Neural progenitor cell (in vitro differentiated cells): ENCODE measurements around the gene SLC5A11. TPM values are rescaled to one million over a fixed set of nuclear protein-coding genes. Genes with fewer than 3 reads are reported as not detected.

Experiments used
- DNase-seq: peaks from one replicate; pipeline ENCODE4 v3.0.0-alpha.2; 2016; ENCODE audit warnings: low spot score
- H2AFZ ChIP-seq: fragments of 200-600 bp; sonication (generic); replicated peaks from 2 replicates; pipeline ENCODE4 v1.6.1; 2016; ENCODE audit warnings: antibody characterized with exemption
- H3F3A ChIP-seq: fragments of 200-600 bp; sonication (generic); 2 replicates; pipeline ENCODE4 v1.6.1; 2016; ENCODE audit warnings: antibody characterized with exemption, low read depth
- H3K27ac ChIP-seq: fragments of 200-600 bp; sonication (generic); 2 replicates; pipeline ENCODE4 v1.5.1; 2016; ENCODE audit warnings: mild to moderate bottlenecking
- H3K27me3 ChIP-seq: fragments of 200-600 bp; sonication (generic); 2 replicates; pipeline ENCODE4 v1.6.1; 2016; ENCODE audit warnings: mild to moderate bottlenecking, moderate library complexity
- H3K36me3 ChIP-seq: fragments of 200-600 bp; sonication (generic); 2 replicates; pipeline ENCODE4 v1.5.1; 2016
- H3K4me1 ChIP-seq: fragments of 200-600 bp; sonication (generic); 2 replicates; pipeline ENCODE4 v1.6.1; 2016; ENCODE audit warnings: mixed run types
- H3K4me2 ChIP-seq: fragments of 200-600 bp; sonication (generic); 2 replicates; pipeline ENCODE4 v1.6.1; 2016
- H3K4me3 ChIP-seq: fragments of 200-600 bp; sonication (generic); 2 replicates; pipeline ENCODE4 v1.5.1; 2016
- H3K79me2 ChIP-seq: fragments of 200-600 bp; sonication (generic); 2 replicates; pipeline ENCODE4 v1.6.1; 2016; ENCODE audit warnings: low read depth
- H3K9ac ChIP-seq: fragments of 200-600 bp; sonication (generic); 2 replicates; pipeline ENCODE4 v1.6.1; 2016
- H3K9me3 ChIP-seq: fragments of 200-600 bp; sonication (generic); 2 replicates; pipeline ENCODE4 v1.5.1; 2016; ENCODE audit warnings: low read depth
- H4K20me1 ChIP-seq: fragments of 200-600 bp; sonication (generic); 2 replicates; pipeline ENCODE4 v1.6.1; 2016; ENCODE audit warnings: low read depth
- H3K27ac Mint-ChIP-seq: 3 replicates; pipeline ENCODE4 v1.8.0; 2021; ENCODE audit warnings: mixed read lengths
- H3K27me3 Mint-ChIP-seq: 2 replicates; pipeline ENCODE4 v1.8.0; 2022; ENCODE audit warnings: low read depth, mild to moderate bottlenecking, inconsistent platforms, moderate library complexity, mixed read lengths; ENCODE audit not compliant: insufficient read depth
- H3K36me3 Mint-ChIP-seq: 3 replicates; pipeline ENCODE4 v1.8.0; 2021; ENCODE audit warnings: mixed read lengths
- H3K4me1 Mint-ChIP-seq: 3 replicates; pipeline ENCODE4 v1.8.0; 2021; ENCODE audit warnings: mixed read lengths
- H3K4me3 Mint-ChIP-seq: 3 replicates; pipeline ENCODE4 v1.8.0; 2021; ENCODE audit warnings: mild to moderate bottlenecking, moderate library complexity, mixed read lengths
- H3K9me3 Mint-ChIP-seq: 3 replicates; pipeline ENCODE4 v1.8.0; 2020; ENCODE audit warnings: mixed read lengths
- EZH2 ChIP-seq: fragments of 200-600 bp; sonication (generic); IDR thresholded peaks from 2 replicates; pipeline ENCODE4 v1.6.1; 2017; ENCODE audit warnings: antibody characterized with exemption, mild to moderate bottlenecking, moderate library complexity
- EZH2phosphoT487 ChIP-seq: fragments of 200-600 bp; sonication (generic); IDR thresholded peaks from 2 replicates; pipeline ENCODE4 v1.6.1; 2017; ENCODE audit warnings: antibody characterized with exemption
- total RNA-seq: library from RNA; depleted of rRNA; stranded (reverse); fragments of >200 nt; gene quantifications from 2 replicates; pipeline ENCODE4 v1.2.3, GENCODE V29; 2015; ENCODE audit warnings: low replicate concordance
- TF ChIP-seq, protein P1 (sequence below): fragments of 200-600 bp; sonication (generic); IDR thresholded peaks from 2 replicates; pipeline ENCODE4 v1.5.1; 2017; ENCODE audit warnings: antibody characterized with exemption, mild to moderate bottlenecking

SLC5A11 gene
- total RNA-seq, 1 donor from 2014 or later = not detected

DNA sequence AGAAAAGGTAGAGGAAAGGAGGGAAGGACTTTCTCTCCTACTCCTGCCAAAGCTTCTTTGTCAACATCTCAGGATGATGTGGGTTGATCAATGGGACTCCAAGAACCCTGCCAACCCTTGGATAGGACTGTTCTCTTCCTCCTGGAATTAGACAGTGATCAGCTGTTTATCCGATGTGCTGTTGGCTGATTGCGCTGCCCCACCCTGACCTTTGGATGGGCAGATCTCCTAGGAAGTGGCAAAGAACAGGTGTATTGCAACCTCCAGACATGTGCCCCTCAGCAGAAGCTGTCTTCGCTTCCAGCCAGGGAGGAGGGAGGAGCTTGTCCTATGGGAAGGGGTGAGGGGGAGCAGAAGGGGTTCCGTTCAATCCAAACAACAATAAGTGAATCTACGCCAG lies 30.5 kb downstream of the SLC5A11 start:
- Histone ChIP-seq H3K4me1 (no peaks in the 10 kb centered on the region), H3K27me3 (no peaks in the 10 kb centered on the region), H3K4me2 (no peak overlapping the region), H3K9ac (no peak overlapping the region), H3K79me2 (no peaks in the 10 kb centered on the region), H4K20me1 (no peaks in the 10 kb centered on the region), H3K36me3 (no peaks in the 10 kb centered on the region), H3F3A (no peaks in the 10 kb centered on the region), H3K27ac (no peak overlapping the region), H2AFZ (no peak overlapping the region), H3K4me3 (no peak overlapping the region), H3K9me3 (no peaks in the 10 kb centered on the region)
- Mint-ChIP-seq H3K27ac (no peak overlapping the region), H3K9me3 (peaks cover 6% of the 10 kb centered on the region), H3K4me1 (no peaks in the 10 kb centered on the region), H3K27me3 (no peaks in the 10 kb centered on the region), H3K4me3 (no peak overlapping the region), H3K36me3 (no peaks in the 10 kb centered on the region)
- DNase-seq = no peak
- TF ChIP-seq EZH2 (no peak), EZH2phosphoT487 (no peak)
- TF ChIP-seq, protein P1, sequence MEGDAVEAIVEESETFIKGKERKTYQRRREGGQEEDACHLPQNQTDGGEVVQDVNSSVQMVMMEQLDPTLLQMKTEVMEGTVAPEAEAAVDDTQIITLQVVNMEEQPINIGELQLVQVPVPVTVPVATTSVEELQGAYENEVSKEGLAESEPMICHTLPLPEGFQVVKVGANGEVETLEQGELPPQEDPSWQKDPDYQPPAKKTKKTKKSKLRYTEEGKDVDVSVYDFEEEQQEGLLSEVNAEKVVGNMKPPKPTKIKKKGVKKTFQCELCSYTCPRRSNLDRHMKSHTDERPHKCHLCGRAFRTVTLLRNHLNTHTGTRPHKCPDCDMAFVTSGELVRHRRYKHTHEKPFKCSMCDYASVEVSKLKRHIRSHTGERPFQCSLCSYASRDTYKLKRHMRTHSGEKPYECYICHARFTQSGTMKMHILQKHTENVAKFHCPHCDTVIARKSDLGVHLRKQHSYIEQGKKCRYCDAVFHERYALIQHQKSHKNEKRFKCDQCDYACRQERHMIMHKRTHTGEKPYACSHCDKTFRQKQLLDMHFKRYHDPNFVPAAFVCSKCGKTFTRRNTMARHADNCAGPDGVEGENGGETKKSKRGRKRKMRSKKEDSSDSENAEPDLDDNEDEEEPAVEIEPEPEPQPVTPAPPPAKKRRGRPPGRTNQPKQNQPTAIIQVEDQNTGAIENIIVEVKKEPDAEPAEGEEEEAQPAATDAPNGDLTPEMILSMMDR = no peak

DNA sequence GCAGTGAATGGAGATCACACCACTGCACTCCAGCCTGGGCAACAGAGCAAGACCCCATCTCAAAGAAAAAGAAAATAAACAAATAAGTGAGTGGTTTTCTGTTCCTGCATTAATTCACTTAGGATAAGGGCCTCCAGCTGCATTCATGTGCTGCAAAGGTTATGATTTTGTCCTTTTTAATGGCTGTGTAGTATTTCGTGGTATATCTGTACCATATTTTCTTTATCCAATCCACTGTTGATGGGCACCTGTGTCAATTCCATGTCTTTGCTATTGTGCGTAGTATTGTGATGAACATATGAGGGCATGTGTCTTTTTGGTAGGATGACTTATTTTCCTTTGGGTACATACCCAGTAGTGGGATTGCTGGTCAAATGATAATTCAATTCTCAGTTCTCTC lies 33.9 kb downstream of the SLC5A11 start:
- H3K4me1 ChIP-seq = no peaks in the 10 kb centered on the region
- no peak overlapping the region for H3K27ac ChIP-seq
- no peaks in the 10 kb centered on the region for H3K9me3 ChIP-seq
- H3K9ac ChIP-seq = no peak overlapping the region
- H3F3A ChIP-seq = no peaks in the 10 kb centered on the region
- DNase-seq = no peak
- no peaks in the 10 kb centered on the region for H3K79me2 ChIP-seq
- peaks cover 2% of the 10 kb centered on the region for H3K27me3 Mint-ChIP-seq
- no peaks in the 10 kb centered on the region for H3K27me3 ChIP-seq
- no peak overlapping the region for H2AFZ ChIP-seq
- H3K4me2 ChIP-seq = no peak overlapping the region
- TF ChIP-seq EZH2phosphoT487 (no peak), EZH2 (no peak)
- TF ChIP-seq, protein P1 = no peak
- no peak overlapping the region for H3K4me3 Mint-ChIP-seq
- H3K4me3 ChIP-seq = no peak overlapping the region
- H3K36me3 Mint-ChIP-seq = no peaks in the 10 kb centered on the region
- H3K36me3 ChIP-seq = no peaks in the 10 kb centered on the region
- peaks cover 6% of the 10 kb centered on the region for H3K9me3 Mint-ChIP-seq
- H4K20me1 ChIP-seq = no peaks in the 10 kb centered on the region
- no peak overlapping the region for H3K27ac Mint-ChIP-seq
- H3K4me1 Mint-ChIP-seq = no peaks in the 10 kb centered on the region

DNA sequence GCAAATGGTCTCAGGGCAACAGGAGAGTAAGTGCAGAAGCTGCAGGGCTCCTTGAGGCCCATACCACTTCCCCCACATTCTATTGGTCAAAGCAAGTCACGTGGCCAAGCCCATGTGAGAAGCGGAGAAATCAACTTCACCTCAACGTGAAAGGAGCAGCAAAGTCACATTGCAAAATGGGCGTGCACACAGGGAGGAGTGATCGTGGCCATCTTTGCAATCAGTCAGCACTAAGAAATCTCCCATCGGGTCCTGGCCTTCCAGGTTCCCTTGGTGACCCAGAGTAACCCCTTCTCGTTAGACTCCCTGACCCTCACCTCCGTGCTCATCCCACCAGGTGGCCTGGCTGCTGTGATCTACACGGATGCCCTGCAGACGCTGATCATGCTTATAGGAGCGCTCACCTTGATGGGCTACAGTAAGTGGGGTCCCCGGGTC lies 38.0 kb downstream of the SLC5A11 start:
- Mint-ChIP-seq H3K4me3 (no peak overlapping the region), H3K27ac (no peak overlapping the region), H3K9me3 (peaks cover 6% of the 10 kb centered on the region), H3K27me3 (peaks cover 4% of the 10 kb centered on the region), H3K36me3 (no peaks in the 10 kb centered on the region), H3K4me1 (no peaks in the 10 kb centered on the region)
- Histone ChIP-seq H3K9me3 (no peaks in the 10 kb centered on the region), H3K27me3 (no peaks in the 10 kb centered on the region), H3K79me2 (no peaks in the 10 kb centered on the region), H3K4me2 (no peak overlapping the region), H3K4me1 (no peaks in the 10 kb centered on the region), H3K27ac (no peak overlapping the region), H3K9ac (no peak overlapping the region), H2AFZ (peak overlapping the region; percentile 76), H3F3A (no peaks in the 10 kb centered on the region), H3K4me3 (no peak overlapping the region), H3K36me3 (no peaks in the 10 kb centered on the region), H4K20me1 (no peaks in the 10 kb centered on the region)
- TF ChIP-seq, protein P1 = no peak
- DNase-seq = no peak
